K562 (cell line): ENCODE data around the gene TXNDC8. TPM values are rescaled to one million over a fixed set of nuclear protein-coding genes. Genes with fewer than 3 reads are reported as not detected.
A peak's percentile ranks its signal among the peaks of the same experiment; 100 is the strongest.

ENCODE experiments used
- ELF1 ChIP-seq: fragments of 200-800 bp; sonication (Bioruptor generic); IDR thresholded peaks from 2 replicates; pipeline ENCODE4 v1.6.1; 2016; ENCODE audit warnings: missing genetic modification characterization, missing compliant biosample characterization
- GABPB1 ChIP-seq: sonication (generic); formaldehyde crosslinking; IDR thresholded peaks from 2 replicates; pipeline ENCODE4 v1.8.0; 2022; ENCODE audit warnings: mild to moderate bottlenecking, missing genetic modification reagents
- GMEB1 ChIP-seq: fragments of 250-450 bp; sonication (Bioruptor Pico); IDR thresholded peaks from 2 replicates; pipeline ENCODE4 v1.4.0; 2020; ENCODE audit warnings: mild to moderate bottlenecking
- HLTF ChIP-seq: fragments of 450-650 bp; IDR thresholded peaks from 2 replicates; pipeline ENCODE4 v1.6.1; 2016
- HNRNPLL ChIP-seq: fragments of 200-400 bp; formaldehyde crosslinking; IDR thresholded peaks from 2 replicates; pipeline ENCODE4 v1.6.1; 2017; ENCODE audit warnings: low read length, low read depth, mild to moderate bottlenecking; ENCODE audit not compliant: poor library complexity, severe bottlenecking
- LARP7 ChIP-seq: fragments of 450-650 bp; IDR thresholded peaks from 2 replicates; pipeline ENCODE4 v1.6.1; 2016
- MIER1 ChIP-seq: fragments of 450-650 bp; IDR thresholded peaks from 2 replicates; pipeline ENCODE4 v1.6.1; 2016; ENCODE audit warnings: antibody characterized with exemption, mild to moderate bottlenecking, low read depth
- MTF1 ChIP-seq: fragments of 250-450 bp; sonication (Bioruptor Pico); IDR thresholded peaks from 2 replicates; pipeline ENCODE4 v1.9.0; 2021; ENCODE audit warnings: moderate library complexity, mild to moderate bottlenecking, inconsistent platforms, borderline replicate concordance
- NEUROD1 ChIP-seq: fragments of 150-350 bp; IDR thresholded peaks from 2 replicates; pipeline ENCODE4 v1.6.1; 2014; ENCODE audit warnings: borderline replicate concordance, low read length, low read depth; ENCODE audit not compliant: partially characterized antibody
- PREB ChIP-seq: sonication (generic); formaldehyde crosslinking; IDR thresholded peaks from 2 replicates; pipeline ENCODE4 v1.8.1; 2023; ENCODE audit warnings: mild to moderate bottlenecking, missing genetic modification reagents
- RBBP5 ChIP-seq: fragments of 200-600 bp; sonication (generic); IDR thresholded peaks from 2 replicates; pipeline ENCODE4 v1.6.1; 2012; ENCODE audit warnings: borderline replicate concordance, mild to moderate bottlenecking, low read length, control low read depth, inconsistent platforms; ENCODE audit not compliant: insufficient read depth, poor library complexity, severe bottlenecking
- RNF219 ChIP-seq: fragments of 250-450 bp; sonication (Bioruptor Pico); IDR thresholded peaks from 2 replicates; pipeline ENCODE4 v1.5.0; 2022; ENCODE audit warnings: mild to moderate bottlenecking
- SP1 ChIP-seq: sonication (generic); formaldehyde crosslinking; IDR thresholded peaks from 2 replicates; pipeline ENCODE4 v1.8.1; 2022; ENCODE audit warnings: mild to moderate bottlenecking, missing genetic modification reagents
- TAL1 ChIP-seq: fragments of 450-650 bp; IDR thresholded peaks from 2 replicates; pipeline ENCODE4 v1.6.1; 2016; ENCODE audit warnings: mild to moderate bottlenecking
- TOE1 ChIP-seq, 2 experiments: fragments of 450-650 bp in 1 of 2; sonication (generic) in 1 of 2; formaldehyde crosslinking in 1 of 2; IDR thresholded peaks; 2 replicates each; pipeline versions ENCODE4 v1.7.1 to v1.8.0; 2016 to 2022; ENCODE audit warnings: borderline replicate concordance in 2 of 2, mild to moderate bottlenecking in 2 of 2, antibody characterized with exemption in 1 of 2, inconsistent platforms in 1 of 2, low read depth in 1 of 2, missing genetic modification reagents in 1 of 2, moderate library complexity in 1 of 2
- ZBTB1 ChIP-seq: sonication (generic); formaldehyde crosslinking; IDR thresholded peaks from 2 replicates; pipeline ENCODE4 v1.8.1; 2023; ENCODE audit warnings: missing genetic modification reagents, low read depth, mild to moderate bottlenecking, borderline replicate concordance
- ZC3H11A ChIP-seq: IDR thresholded peaks from 2 replicates; pipeline ENCODE4 v1.6.1; 2012; ENCODE audit warnings: low read depth, low read length, improper control_type of control experiment
- ZNF354B ChIP-seq: fragments of 250-450 bp; sonication (Bioruptor Pico); IDR thresholded peaks from 2 replicates; pipeline ENCODE4 v1.4.0; 2020
- ZNF57 ChIP-seq: fragments of 450-650 bp; formaldehyde crosslinking; IDR thresholded peaks from 2 replicates; pipeline ENCODE4 v1.4.0; 2020; ENCODE audit warnings: mild to moderate bottlenecking, moderate library complexity
- ZNF707 ChIP-seq: fragments of 250-450 bp; sonication (Bioruptor Pico); conservative IDR thresholded peaks from 2 replicates; pipeline ENCODE4 v1.8.0; 2022; ENCODE audit warnings: inconsistent platforms, mild to moderate bottlenecking, moderate library complexity
- polyA plus RNA-seq, 8 experiments: library from polyadenylated mRNA; depleted of rRNA in 4 of 8; stranded (reverse) in 5 of 8; unstranded in 3 of 8; fragments of >200 nt; fragmentation: Nextera tagmentation in 2 of 8; fragmentation: Illumina TruSeq in 1 of 8; extraction: Ambion mirVana in 2 of 8; extraction: Trizol in 1 of 8; gene quantifications; 2 replicates each; pipeline versions ENCODE4 v1.2.1 to v1.2.3, GENCODE V29; 2011 to 2014; ENCODE audit warnings: inconsistent platforms in 1 of 8, missing spikeins in 1 of 8
- total RNA-seq, 7 experiments: library from RNA; depleted of rRNA in 6 of 7; stranded (reverse); fragments of >200 nt in 6 of 7; fragmentation: Illumina TruSeq in 2 of 7; extraction: Trizol in 2 of 7; gene quantifications; 2 replicates each; pipeline versions ENCODE4 v1.2.1 to v1.2.3, GENCODE V29; 2011 to 2021; ENCODE audit warnings: low replicate concordance in 1 of 7
- TF ChIP-seq, protein P1 (sequence below): fragments of 250-450 bp; sonication (Bioruptor Pico); IDR thresholded peaks from 2 replicates; pipeline ENCODE4 v1.8.0; 2022; ENCODE audit warnings: inconsistent platforms

The TXNDC8 gene
- total and polyA plus RNA-seq, 9 of the 15 experiments (the other 6 are each of a cell fraction or from before 2014, with no cell fraction given) = not detected

GRCh38 chr9:110256380-110257096 is 81.1 kb downstream of the TXNDC8 start, which contains the start of gene TXN (continued):
- TF ChIP-seq ELF1 (tag) = peak; percentile 85
- no peak for TF ChIP-seq HLTF
- TF ChIP-seq PREB = no peak
- no peak for TF ChIP-seq LARP7
- no peak for TF ChIP-seq ZNF354B (CRISPR knock-in tag)
- TF ChIP-seq MTF1 (CRISPR knock-in tag) = no peak
- peak; percentile 90 for TF ChIP-seq GMEB1
- TF ChIP-seq ZC3H11A = no peak
- no peak; the same call in 1 of the 2 replicates for TF ChIP-seq TAL1
- peak; percentile 97 for TF ChIP-seq RBBP5
- TF ChIP-seq TOE1 (IDR thresholded peaks at IDR 0.05; ENCODE audit: borderline replicate concordance) = peak; percentile 85
- TF ChIP-seq TOE1 (CRISPR knock-in tag; IDR thresholded peaks at IDR 0.05; ENCODE audit: borderline replicate concordance, low read depth) = no peak
- no peak; the same call in 1 of the 2 replicates for TF ChIP-seq GABPB1 (CRISPR knock-in tag)
- TF ChIP-seq ZBTB1 = no peak
- TF ChIP-seq NEUROD1 = peak; percentile 50
- peak; percentile 89 for TF ChIP-seq SP1 (CRISPR knock-in tag)
- no peak for TF ChIP-seq RNF219 (CRISPR knock-in tag)
- no peak; the same call in 1 of the 2 replicates for TF ChIP-seq MIER1
- TF ChIP-seq, protein P1, sequence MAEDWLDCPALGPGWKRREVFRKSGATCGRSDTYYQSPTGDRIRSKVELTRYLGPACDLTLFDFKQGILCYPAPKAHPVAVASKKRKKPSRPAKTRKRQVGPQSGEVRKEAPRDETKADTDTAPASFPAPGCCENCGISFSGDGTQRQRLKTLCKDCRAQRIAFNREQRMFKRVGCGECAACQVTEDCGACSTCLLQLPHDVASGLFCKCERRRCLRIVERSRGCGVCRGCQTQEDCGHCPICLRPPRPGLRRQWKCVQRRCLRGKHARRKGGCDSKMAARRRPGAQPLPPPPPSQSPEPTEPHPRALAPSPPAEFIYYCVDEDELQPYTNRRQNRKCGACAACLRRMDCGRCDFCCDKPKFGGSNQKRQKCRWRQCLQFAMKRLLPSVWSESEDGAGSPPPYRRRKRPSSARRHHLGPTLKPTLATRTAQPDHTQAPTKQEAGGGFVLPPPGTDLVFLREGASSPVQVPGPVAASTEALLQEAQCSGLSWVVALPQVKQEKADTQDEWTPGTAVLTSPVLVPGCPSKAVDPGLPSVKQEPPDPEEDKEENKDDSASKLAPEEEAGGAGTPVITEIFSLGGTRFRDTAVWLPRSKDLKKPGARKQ (CRISPR knock-in tag) = no peak
- peak; percentile 36 for TF ChIP-seq HNRNPLL
- TF ChIP-seq ZNF707 (CRISPR knock-in tag) = no peak
- peak; percentile 81; the same call in 1 of the 2 replicates for TF ChIP-seq ZNF57 (CRISPR knock-in tag)
